Epithelial cell of proximal tubule (primary cell): ENCODE results near the gene MYMK. TPM values are rescaled to one million over a fixed set of nuclear protein-coding genes. Genes with fewer than 3 reads are reported as not detected.

Experiments used
- DNase-seq: peaks from one replicate; pipeline ENCODE4 v3.0.0-alpha.2; 2011; ENCODE audit warnings: low read depth
- H3K4me3 ChIP-seq: 2 replicates; pipeline ENCODE4 v1.5.1; 2011; ENCODE audit warnings: low read depth, mild to moderate bottlenecking, low read length
- total RNA-seq: library from RNA; depleted of rRNA; stranded (reverse); fragments of >200 nt; gene quantifications from 2 replicates; pipeline ENCODE4 v1.2.3, GENCODE V29; 2015
- TF ChIP-seq, protein P1 (sequence below): conservative IDR thresholded peaks from 2 replicates; pipeline ENCODE4 v1.5.1; 2012; ENCODE audit warnings: low read depth, mild to moderate bottlenecking, low read length

MYMK gene
- total RNA-seq, 1 donor from 2014 or later: not detected

DNA sequence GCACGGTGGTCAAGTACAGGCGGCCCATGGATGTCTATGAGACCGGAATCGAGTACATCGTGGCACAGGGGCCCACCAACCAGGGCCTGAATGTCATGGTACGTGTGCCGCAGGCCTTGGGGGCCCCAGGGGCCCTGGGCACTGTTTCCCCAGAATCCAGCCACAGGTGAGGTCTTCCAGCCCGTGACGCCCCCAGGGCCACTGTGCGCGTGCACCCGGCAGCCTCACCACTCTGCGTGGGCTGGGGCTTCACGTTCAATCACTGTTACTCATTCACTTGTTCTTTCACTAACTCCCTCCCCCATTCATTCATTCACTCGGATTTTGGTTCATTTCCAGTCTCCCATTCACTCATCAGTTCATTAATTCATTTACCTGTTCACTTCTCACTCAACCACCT lies 22.4 kb upstream of the MYMK start:
- DNase-seq: no peak
- H3K4me3 ChIP-seq: no peak overlapping the region
- TF ChIP-seq, protein P1, sequence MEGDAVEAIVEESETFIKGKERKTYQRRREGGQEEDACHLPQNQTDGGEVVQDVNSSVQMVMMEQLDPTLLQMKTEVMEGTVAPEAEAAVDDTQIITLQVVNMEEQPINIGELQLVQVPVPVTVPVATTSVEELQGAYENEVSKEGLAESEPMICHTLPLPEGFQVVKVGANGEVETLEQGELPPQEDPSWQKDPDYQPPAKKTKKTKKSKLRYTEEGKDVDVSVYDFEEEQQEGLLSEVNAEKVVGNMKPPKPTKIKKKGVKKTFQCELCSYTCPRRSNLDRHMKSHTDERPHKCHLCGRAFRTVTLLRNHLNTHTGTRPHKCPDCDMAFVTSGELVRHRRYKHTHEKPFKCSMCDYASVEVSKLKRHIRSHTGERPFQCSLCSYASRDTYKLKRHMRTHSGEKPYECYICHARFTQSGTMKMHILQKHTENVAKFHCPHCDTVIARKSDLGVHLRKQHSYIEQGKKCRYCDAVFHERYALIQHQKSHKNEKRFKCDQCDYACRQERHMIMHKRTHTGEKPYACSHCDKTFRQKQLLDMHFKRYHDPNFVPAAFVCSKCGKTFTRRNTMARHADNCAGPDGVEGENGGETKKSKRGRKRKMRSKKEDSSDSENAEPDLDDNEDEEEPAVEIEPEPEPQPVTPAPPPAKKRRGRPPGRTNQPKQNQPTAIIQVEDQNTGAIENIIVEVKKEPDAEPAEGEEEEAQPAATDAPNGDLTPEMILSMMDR: no peak

DNA sequence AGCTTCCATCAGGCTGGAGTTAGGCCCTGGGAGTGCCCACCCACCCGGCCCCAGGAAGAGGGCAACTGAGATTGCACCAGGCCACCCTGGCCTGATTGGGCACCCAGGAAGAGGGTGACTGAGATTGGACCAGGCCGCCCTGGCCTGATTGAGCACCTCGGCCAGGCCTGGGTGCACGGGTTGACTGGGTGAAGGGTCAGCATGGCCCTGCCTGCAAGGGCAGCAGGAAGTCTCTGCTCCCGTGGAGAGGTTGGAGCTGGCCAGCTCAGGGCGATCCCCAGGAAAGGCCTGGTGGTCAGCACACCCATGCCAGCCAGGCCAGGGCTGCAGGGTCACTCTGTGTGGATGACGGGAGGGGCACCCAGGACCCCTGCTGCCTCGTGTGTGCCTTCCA lies 21.5 kb upstream of the MYMK start:
- TF ChIP-seq, protein P1: no peak
- no peak overlapping the region for H3K4me3 ChIP-seq
- no peak for DNase-seq

DNA sequence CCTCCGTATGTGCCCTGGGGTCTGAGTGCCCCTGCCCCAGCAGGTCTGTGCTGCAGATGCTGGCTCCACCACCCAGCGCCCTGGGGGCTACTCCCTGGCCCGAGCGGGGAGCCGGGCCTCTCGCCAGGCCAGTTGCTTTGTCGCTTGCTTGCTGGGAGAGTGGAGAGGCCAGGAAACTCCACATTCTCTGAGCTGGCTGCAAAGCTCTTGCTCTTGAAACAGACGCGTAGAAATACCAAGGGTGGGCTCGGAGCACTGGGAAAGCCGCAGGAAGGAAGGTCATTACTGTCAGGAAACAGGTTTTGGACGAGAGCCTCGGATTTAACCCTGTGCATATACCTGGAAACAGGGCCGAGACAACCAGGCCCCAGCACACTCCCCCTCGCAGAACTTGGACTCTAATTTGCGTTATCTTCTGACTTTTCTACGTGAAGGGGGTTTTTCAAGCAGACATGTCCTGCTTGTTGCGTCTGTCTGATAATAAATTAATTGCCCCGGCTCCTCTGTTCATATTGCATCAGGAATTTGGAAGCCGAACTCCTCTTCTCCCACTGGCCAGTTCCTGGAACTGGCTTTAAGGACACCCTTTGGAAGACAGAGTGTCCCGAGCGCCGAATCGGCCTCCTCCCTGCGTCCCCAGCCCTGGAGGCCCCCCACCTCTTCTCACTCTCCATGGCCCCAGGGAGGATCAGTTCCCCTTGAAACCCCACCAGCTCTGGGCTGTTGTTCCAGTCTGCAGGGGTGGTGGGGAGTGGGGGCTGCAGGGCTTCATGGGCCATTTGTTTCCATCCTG lies 20.9 kb upstream of the MYMK start:
- no peak for DNase-seq
- H3K4me3 ChIP-seq: no peak overlapping the region
- TF ChIP-seq, protein P1: no peak

DNA sequence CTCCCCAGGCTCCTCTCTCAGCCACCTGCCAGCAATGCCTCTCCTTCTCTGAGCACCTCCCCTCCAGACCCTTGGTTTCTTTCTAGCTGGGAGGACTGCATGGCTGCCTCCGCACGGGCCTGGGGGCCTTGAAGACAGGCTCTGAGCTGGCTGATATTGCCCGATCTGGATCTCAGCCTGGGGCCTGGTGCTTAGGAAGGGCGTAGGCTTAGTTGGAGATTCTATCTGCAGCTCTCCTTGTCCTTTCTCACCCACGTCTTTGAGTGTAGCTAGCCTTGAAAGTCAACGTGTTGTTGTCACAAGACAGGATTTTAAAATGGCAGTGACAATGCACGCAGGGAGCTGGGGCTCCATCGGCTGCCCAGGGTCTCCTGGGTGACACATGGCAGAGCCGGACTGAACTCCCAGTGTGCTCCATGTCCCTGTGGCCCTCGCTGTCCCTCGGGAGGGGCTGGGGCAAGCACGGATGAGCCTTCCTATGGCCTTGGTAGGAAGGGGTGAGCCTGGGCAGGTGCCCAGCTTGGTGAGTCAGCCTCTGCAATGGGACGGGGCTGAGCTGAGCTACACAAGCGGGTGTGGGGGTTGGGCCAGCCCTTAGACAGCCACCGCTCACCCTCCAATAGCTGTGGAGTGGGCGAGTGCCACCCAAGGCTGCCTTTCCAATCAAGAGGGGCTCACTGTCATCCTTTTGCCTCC lies 19.2 kb upstream of the MYMK start:
- H3K4me3 ChIP-seq: no peak overlapping the region
- no peak for DNase-seq
- TF ChIP-seq, protein P1: no peak

DNA sequence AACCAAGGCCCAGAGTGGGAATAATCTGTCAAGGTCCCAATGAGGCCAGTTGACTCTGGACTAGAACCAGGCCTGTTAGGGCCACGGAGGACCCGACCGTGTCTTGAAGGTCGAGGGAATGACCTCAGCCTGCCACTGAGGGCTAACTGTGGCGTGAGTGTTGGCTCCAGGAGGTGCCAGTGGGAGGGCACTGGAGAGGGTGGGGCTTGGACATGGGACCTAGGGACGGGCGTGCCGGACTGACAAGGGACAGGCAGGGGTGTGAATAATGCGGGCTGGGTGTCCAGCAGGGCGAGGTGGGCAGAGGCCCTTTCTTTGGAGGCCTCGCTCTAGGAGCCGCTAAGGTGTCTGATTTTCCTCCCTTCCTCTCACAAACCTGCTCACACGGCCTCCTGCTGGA lies 17.2 kb upstream of the MYMK start:
- TF ChIP-seq, protein P1: no peak
- no peak for DNase-seq
- H3K4me3 ChIP-seq: no peak overlapping the region

DNA sequence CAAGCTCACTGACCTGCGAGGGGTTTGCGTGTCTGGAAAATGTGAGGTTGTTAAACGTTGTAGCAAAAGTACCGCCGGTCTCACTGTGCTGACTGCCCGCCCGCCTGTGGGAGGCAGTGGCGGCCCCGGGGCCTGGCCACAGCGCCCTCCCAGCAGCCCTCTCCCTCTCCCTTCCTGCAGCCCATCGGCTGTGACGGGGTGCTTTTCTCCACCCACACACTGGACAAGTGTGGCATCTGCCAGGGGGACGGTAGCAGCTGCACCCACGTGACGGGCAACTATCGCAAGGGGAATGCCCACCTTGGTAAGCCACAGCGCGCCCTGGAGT lies 15.9 kb upstream of the MYMK start:
- TF ChIP-seq, protein P1: no peak
- DNase-seq: no peak
- H3K4me3 ChIP-seq: no peak overlapping the region
